LNCaP clone FGC (cell line): Measurements from ENCODE around the gene PER3.

ENCODE experiments used
- DNase-seq: peaks from one replicate; pipeline ENCODE4 v3.0.0-alpha.2; 2011; ENCODE audit warnings: low read depth
- H3K4me3 ChIP-seq: 2 replicates; pipeline ENCODE4 v1.5.1; 2011; ENCODE audit warnings: mild to moderate bottlenecking, low read depth, low read length, control low read depth
- TF ChIP-seq, protein P1 (sequence below): IDR thresholded peaks from 2 replicates; pipeline ENCODE4 v1.5.1; 2012; ENCODE audit warnings: mild to moderate bottlenecking; ENCODE audit not compliant: control insufficient read depth, insufficient read depth; ENCODE audit errors: extremely low read depth

PER3 gene

GRCh38 chr1:7783826-7784491 is at the start of gene PER3:
Gene PER3, plus strand, starts transcription at chr1:7784291. Its CDS starts 587 bp downstream, at chr1:7784878.
- TF ChIP-seq, protein P1, sequence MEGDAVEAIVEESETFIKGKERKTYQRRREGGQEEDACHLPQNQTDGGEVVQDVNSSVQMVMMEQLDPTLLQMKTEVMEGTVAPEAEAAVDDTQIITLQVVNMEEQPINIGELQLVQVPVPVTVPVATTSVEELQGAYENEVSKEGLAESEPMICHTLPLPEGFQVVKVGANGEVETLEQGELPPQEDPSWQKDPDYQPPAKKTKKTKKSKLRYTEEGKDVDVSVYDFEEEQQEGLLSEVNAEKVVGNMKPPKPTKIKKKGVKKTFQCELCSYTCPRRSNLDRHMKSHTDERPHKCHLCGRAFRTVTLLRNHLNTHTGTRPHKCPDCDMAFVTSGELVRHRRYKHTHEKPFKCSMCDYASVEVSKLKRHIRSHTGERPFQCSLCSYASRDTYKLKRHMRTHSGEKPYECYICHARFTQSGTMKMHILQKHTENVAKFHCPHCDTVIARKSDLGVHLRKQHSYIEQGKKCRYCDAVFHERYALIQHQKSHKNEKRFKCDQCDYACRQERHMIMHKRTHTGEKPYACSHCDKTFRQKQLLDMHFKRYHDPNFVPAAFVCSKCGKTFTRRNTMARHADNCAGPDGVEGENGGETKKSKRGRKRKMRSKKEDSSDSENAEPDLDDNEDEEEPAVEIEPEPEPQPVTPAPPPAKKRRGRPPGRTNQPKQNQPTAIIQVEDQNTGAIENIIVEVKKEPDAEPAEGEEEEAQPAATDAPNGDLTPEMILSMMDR, result no peak
- peak within 1 kb of the TSS; percentile 55 for H3K4me3 ChIP-seq
- DNase-seq, result peak; percentile 90

DNA sequence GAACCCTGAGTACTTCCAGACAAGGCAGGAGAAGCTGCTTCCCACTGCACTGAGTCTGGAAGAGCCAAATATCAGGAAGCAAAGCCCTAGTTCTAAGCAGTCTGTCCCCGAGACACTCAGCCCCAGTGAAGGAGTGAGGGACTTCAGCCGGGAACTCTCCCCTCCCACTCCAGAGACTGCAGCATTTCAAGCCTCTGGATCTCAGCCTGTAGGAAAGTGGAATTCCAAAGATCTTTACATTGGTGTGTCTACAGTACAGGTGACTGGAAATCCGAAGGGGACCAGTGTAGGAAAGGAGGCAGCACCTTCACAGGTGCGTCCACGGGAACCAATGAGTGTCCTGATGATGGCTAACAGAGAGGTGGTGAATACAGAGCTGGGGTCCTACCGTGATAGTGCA is 46.0 kb upstream of the PER3 start:
- TF ChIP-seq, protein P1, result no peak
- DNase-seq, result no peak

DNA sequence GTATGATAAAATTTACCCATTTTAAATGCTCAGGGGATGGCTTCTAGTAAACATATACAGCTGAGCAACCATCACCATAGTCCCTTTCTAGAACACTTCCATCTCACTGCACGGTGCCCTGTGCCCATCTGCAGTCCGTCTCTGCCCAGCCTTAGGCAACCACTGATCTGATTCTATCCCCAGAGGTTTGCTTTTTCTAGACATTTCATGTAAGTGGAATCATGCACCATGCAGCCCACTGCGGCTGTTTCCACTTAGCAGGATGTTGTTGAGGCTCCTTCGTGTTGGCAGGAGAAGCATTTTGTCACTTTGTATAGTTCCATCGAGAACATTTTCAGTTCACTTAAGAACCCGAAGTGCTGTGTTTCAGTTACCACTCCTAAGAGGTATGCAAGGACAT is 40.7 kb upstream of the PER3 start:
- TF ChIP-seq, protein P1, result no peak
- no peak overlapping the region for H3K4me3 ChIP-seq

More for the DNA sequence above, 46.0 kb upstream of the PER3 start:
- no peak overlapping the region for H3K4me3 ChIP-seq

GRCh38 chr1:7744882-7745281 is 39.2 kb upstream of the PER3 start:
- no peak for DNase-seq
- H3K4me3 ChIP-seq, result no peak overlapping the region
- TF ChIP-seq, protein P1, result no peak

More for the DNA sequence above, 40.7 kb upstream of the PER3 start:
- no peak for DNase-seq

GRCh38 chr1:7745783-7746182 is 38.3 kb upstream of the PER3 start:
- DNase-seq, result peak; percentile 78
- peak overlapping the region; percentile 7; the same call in 1 of the 2 replicates for H3K4me3 ChIP-seq
- TF ChIP-seq, protein P1, result no peak

DNA sequence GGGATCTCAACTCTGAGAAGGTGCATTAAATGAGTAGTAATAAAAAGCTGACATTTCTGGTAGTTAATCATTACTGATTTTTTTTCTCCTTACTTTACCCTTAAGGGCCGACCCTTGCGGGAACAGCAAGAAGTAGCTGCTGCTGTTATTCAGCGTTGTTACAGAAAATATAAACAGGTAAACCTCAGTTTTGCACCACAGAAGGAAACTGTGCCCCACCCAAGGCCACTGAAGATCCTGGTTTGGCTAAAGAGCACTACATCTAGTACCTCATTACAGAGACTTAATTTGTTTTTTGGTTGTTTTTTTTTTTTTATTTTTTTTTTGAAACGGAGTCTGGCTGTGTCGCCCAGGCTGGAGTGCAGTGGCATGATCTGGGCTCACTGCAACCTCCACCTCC is 36.5 kb upstream of the PER3 start:
- no peak overlapping the region for H3K4me3 ChIP-seq
- no peak for DNase-seq
- TF ChIP-seq, protein P1, result no peak

DNA sequence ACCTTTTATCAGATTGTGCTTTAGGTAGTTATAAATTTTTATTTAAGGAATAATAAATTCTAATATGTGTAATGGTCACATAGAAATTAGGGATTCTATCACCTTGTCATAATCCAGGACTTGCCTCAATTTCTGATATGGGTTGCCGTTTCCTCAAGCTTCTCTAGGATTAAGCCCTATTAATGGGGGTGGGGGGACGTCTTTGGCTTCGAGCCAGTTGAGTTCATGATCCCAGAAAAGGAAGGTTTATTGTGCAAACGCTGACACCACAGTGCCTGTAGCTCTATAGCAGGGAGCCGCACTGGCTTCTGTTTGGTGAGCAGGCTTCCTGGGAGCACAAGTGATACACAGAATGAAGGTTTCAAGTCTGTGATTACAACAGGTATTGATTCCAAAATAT is 35.0 kb upstream of the PER3 start:
- no peak overlapping the region for H3K4me3 ChIP-seq
- TF ChIP-seq, protein P1, result no peak
- no peak for DNase-seq
